OCI-LY7 (cell line): ENCODE measurements around the gene NAXE.

Experiments used
- EZH2phosphoT487 ChIP-seq: fragments of 200-600 bp; sonication (generic); IDR thresholded peaks from 2 replicates; pipeline ENCODE4 v1.6.1; 2018; ENCODE audit warnings: low read depth, borderline replicate concordance, mild to moderate bottlenecking, mixed run types, antibody characterized with exemption, low read length, moderate library complexity, mixed read lengths
- TF ChIP-seq, protein P1 (sequence below): fragments of 200-600 bp; sonication (generic); conservative IDR thresholded peaks from 2 replicates; pipeline ENCODE4 v1.5.1; 2014; ENCODE audit warnings: mild to moderate bottlenecking, antibody characterized with exemption, low read length, moderate library complexity, mixed read lengths

DNA sequence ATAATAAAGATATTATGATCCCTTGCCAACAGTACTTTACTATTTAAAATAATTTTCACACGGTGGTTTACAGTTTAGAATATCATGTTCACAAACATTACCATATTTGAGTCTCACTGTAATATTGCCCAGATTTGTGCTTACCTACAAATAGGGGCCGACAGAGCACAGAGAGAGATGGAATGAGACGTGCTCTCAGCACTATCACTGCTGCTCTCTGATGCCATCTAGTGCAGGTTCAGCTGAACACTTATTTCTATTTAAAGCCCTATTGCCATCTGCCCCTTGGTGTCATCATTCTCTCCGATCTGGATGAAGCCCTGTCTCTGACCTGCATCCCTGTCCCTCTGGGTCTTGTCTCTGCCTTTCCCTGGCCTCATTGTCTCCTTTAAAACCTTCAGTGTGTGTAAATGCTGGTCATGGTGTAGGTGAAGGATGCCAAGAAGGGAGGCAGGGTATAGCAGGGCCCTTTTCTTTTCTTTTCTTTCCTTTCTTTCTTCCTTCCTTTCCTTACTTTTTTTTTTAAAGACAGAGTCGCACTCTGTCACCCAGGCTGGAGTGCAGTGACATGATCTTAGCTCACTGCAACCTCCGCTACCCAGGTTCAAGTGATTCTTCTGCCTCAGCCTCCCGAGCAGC, 16.6 kb downstream of the NAXE start:
- TF ChIP-seq, protein P1, sequence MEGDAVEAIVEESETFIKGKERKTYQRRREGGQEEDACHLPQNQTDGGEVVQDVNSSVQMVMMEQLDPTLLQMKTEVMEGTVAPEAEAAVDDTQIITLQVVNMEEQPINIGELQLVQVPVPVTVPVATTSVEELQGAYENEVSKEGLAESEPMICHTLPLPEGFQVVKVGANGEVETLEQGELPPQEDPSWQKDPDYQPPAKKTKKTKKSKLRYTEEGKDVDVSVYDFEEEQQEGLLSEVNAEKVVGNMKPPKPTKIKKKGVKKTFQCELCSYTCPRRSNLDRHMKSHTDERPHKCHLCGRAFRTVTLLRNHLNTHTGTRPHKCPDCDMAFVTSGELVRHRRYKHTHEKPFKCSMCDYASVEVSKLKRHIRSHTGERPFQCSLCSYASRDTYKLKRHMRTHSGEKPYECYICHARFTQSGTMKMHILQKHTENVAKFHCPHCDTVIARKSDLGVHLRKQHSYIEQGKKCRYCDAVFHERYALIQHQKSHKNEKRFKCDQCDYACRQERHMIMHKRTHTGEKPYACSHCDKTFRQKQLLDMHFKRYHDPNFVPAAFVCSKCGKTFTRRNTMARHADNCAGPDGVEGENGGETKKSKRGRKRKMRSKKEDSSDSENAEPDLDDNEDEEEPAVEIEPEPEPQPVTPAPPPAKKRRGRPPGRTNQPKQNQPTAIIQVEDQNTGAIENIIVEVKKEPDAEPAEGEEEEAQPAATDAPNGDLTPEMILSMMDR = peak; percentile 91
- TF ChIP-seq EZH2phosphoT487 = no peak
